B cell (primary cell): ENCODE data around the gene MRC2. TPM values are rescaled to one million over a fixed set of nuclear protein-coding genes. Genes with fewer than 3 reads are reported as not detected.

Experiments used
- ATAC-seq: fragments of 200-7000 bp; cut with Tn5 transposase; one replicate; pipeline ENCODE4 v1.10.0; 2021; ENCODE audit warnings: low read depth, mild to moderate bottlenecking, moderate number of reproducible peaks, moderate library complexity
- CTCF ChIA-PET: fragments of 350-600 bp; sonication (Branson Sonifier 250); formaldehyde crosslinking; loops from one replicate; lab custom pipeline; 2021; ENCODE audit warnings: antibody characterized with exemption, inconsistent platforms; lab: Charles Lee
- POLR2A ChIA-PET: fragments of 350-600 bp; sonication (Branson Sonifier 250); formaldehyde crosslinking; loops from one replicate; lab custom pipeline; 2021; ENCODE audit warnings: antibody characterized with exemption; lab: Charles Lee
- DNase-seq: peaks from one replicate; pipeline ENCODE4 v3.0.0; 2013
- H2AFZ ChIP-seq: 2 replicates; pipeline ENCODE4 v1.6.1; 2012; ENCODE audit warnings: mild to moderate bottlenecking, low read depth, low read length; ENCODE audit not compliant: insufficient read depth, poor library complexity, severe bottlenecking
- H3K27ac ChIP-seq, 2 donors: 1 replicate in 1 of 2; 2 replicates in 1 of 2; pipeline ENCODE4 v1.5.1; 2012 to 2013; ENCODE audit warnings: low read length in 2 of 2, mild to moderate bottlenecking in 2 of 2, moderate library complexity in 1 of 2
- H3K27me3 ChIP-seq, 4 experiments: fragments of 200-600 bp in 1 of 4; sonication (generic) in 1 of 4; replicated peaks in 1 of 4; 1 replicate in 2 of 4; 2 replicates in 2 of 4; pipeline versions ENCODE4 v1.6.1 to v1.7.0; 2013 to 2016; ENCODE audit warnings: low read length in 3 of 4, mild to moderate bottlenecking in 2 of 4, mixed read lengths in 1 of 4, moderate library complexity in 1 of 4; ENCODE audit not compliant: insufficient read depth in 4 of 4, control insufficient read depth in 3 of 4; ENCODE audit errors: control extremely low read depth in 1 of 4
- H3K36me3 ChIP-seq, 2 experiments: replicated peaks in 1 of 2; 1 replicate in 1 of 2; 2 replicates in 1 of 2; pipeline versions ENCODE4 v1.6.1 to v1.7.1; 2013; ENCODE audit warnings: low read length in 1 of 2; ENCODE audit not compliant: insufficient read depth in 2 of 2, control insufficient read depth in 1 of 2; ENCODE audit errors: control extremely low read depth in 1 of 2, extremely low read depth in 1 of 2
- H3K4me1 ChIP-seq, 2 donors: fragments of 200-600 bp in 1 of 2; sonication (generic) in 1 of 2; 1 replicate in 1 of 2; 2 replicates in 1 of 2; pipeline versions ENCODE4 v1.5.1 to v1.6.1; 2013 to 2017; ENCODE audit warnings: low read length in 2 of 2; ENCODE audit not compliant: control insufficient read depth in 2 of 2, insufficient read depth in 2 of 2
- H3K4me2 ChIP-seq: replicated peaks from 2 replicates; pipeline ENCODE3; 2012; ENCODE audit warnings: mild to moderate bottlenecking, low read depth, low read length; ENCODE audit not compliant: poor library complexity, severe bottlenecking
- H3K4me3 ChIP-seq, 5 experiments: fragments of 200-600 bp in 1 of 5; sonication (generic) in 1 of 5; 1 replicate in 3 of 5; 2 replicates in 2 of 5; pipeline versions ENCODE4 v1.5.1 to v1.7.0; 2011 to 2016; ENCODE audit warnings: low read length in 4 of 5, mild to moderate bottlenecking in 4 of 5, low read depth in 2 of 5, control low read depth in 1 of 5, moderate library complexity in 1 of 5; ENCODE audit not compliant: insufficient read depth in 1 of 5; ENCODE audit errors: control extremely low read depth in 1 of 5, extremely low read depth in 1 of 5
- H3K79me2 ChIP-seq: fragments of 200-600 bp; sonication (generic); one replicate; pipeline ENCODE4 v1.6.0; 2016; ENCODE audit warnings: low read length; ENCODE audit not compliant: control insufficient read depth, insufficient read depth
- H3K9ac ChIP-seq: fragments of 200-600 bp; sonication (generic); 2 replicates; pipeline ENCODE4 v1.6.1; 2017; ENCODE audit warnings: mild to moderate bottlenecking, low read length, moderate library complexity
- H3K9me3 ChIP-seq, 3 donors: one replicate each; pipeline versions ENCODE4 v1.6.1 to v1.7.1; 2013; ENCODE audit warnings: low read length in 2 of 3; ENCODE audit not compliant: control insufficient read depth in 2 of 3, insufficient read depth in 1 of 3; ENCODE audit errors: control extremely low read depth in 1 of 3
- H4K20me1 ChIP-seq: 2 replicates; pipeline ENCODE4 v1.6.0; 2012; ENCODE audit warnings: mild to moderate bottlenecking, low read length; ENCODE audit not compliant: insufficient read depth, control insufficient read depth, poor library complexity, severe bottlenecking
- H3K27ac Mint-ChIP-seq: one replicate; pipeline ENCODE4 v1.8.0; 2021; ENCODE audit warnings: mixed read lengths
- H3K27me3 Mint-ChIP-seq: one replicate; pipeline ENCODE4 v1.8.0; 2021; ENCODE audit warnings: mixed read lengths
- H3K4me1 Mint-ChIP-seq: one replicate; pipeline ENCODE4 v1.8.0; 2021; ENCODE audit warnings: mixed read lengths
- H3K4me3 Mint-ChIP-seq: one replicate; pipeline ENCODE4 v1.8.0; 2021; ENCODE audit warnings: mixed read lengths
- H3K9me3 Mint-ChIP-seq: one replicate; pipeline ENCODE4 v1.8.0; 2022; ENCODE audit warnings: mixed read lengths; ENCODE audit not compliant: insufficient read depth
- CTCF ChIP-seq: fragments of 200-600 bp; IDR thresholded peaks from one replicate; pipeline ENCODE4 v1.8.0; 2022; ENCODE audit warnings: antibody characterized with exemption, mild to moderate bottlenecking
- EZH2 ChIP-seq: IDR thresholded peaks from 2 replicates; pipeline ENCODE4 v1.6.1; 2012; ENCODE audit warnings: borderline replicate concordance, low read depth, mild to moderate bottlenecking, moderate library complexity, low read length; ENCODE audit not compliant: insufficient read depth, poor library complexity, severe bottlenecking
- WGBS: methylation state at CpG from one replicate; pipeline ENCODE4 v1.1.5; 2013; ENCODE audit warnings: missing lambda C conversion rate; ENCODE audit not compliant: insufficient coverage; 5-methylcytosine and 5-hydroxymethylcytosine counted together
- intact Hi-C: fragments of 100-400 bp; cut with micrococcal nuclease; formaldehyde crosslinking; loops from one replicate; pipeline ENCODE4 v1.10.0; 2022
- polyA plus RNA-seq: library from polyadenylated mRNA; depleted of rRNA; stranded (reverse); fragments of >200 nt; gene quantifications from 2 replicates; pipeline ENCODE4 v1.2.3, GENCODE V29; 2012
- total RNA-seq, 2 donors: library from RNA; stranded (reverse); fragments of 120-200 nt in 1 of 2; gene quantifications; 1 replicate in 1 of 2; 2 replicates in 1 of 2; pipeline versions ENCODE4 v1.2.3 to v1.2.4, GENCODE V29; 2013 to 2022

The MRC2 gene
- total and polyA plus RNA-seq, 2 donors (not counting 1 experiment from before 2014, with no cell fraction given), result 0.09 to 0.34 TPM

- Histone ChIP-seq H3K9me3 (no peaks in the 10 kb centered on the region), H3K27me3 (no peaks in the 10 kb centered on the region), H4K20me1 (no peaks in the 10 kb centered on the region), H3K79me2 (no peaks in the 10 kb centered on the region), H3K4me3 (no peak overlapping the region), H2AFZ (no peak overlapping the region), H3K4me2 (no peak overlapping the region), H3K36me3 (peaks cover 0 to 20% of the 10 kb centered on the region in 2 experiments), H3K4me1 (no peaks in the 10 kb centered on the region), H3K27ac (no peak overlapping the region), H3K9ac (no peak overlapping the region)
- intact Hi-C loops, result no loop called here
- Mint-ChIP-seq H3K27ac (no peak overlapping the region), H3K4me1 (no peaks in the 10 kb centered on the region), H3K27me3 (no peaks in the 10 kb centered on the region), H3K9me3 (no peaks in the 10 kb centered on the region), H3K4me3 (no peak overlapping the region)
- ATAC-seq (no peak), DNase-seq (no peak)
- TF ChIP-seq CTCF (no peak), EZH2 (no peak)
- ChIA-PET POLR2A (no interaction called here), CTCF (no interaction called here)
- WGBS, result 70% methylated on average over 4 of the region's 6 CpGs
Measured at GRCh38 chr17:62617894-62618472, 9.5 kb upstream of the MRC2 start.

- Histone ChIP-seq H2AFZ (no peak overlapping the region), H3K27me3 (no peaks in the 10 kb centered on the region), H3K27ac (no peak overlapping the region), H3K79me2 (no peaks in the 10 kb centered on the region), H3K4me3 (no peak overlapping the region), H4K20me1 (no peaks in the 10 kb centered on the region), H3K4me2 (no peak overlapping the region), H3K4me1 (no peaks in the 10 kb centered on the region), H3K9me3 (no peaks in the 10 kb centered on the region), H3K9ac (no peak overlapping the region), H3K36me3 (peaks cover 0 to 16% of the 10 kb centered on the region in 2 experiments)
- ATAC-seq, result no peak
- no peak overlapping the region for H3K27ac Mint-ChIP-seq
- POLR2A ChIA-PET, result no interaction called here
- CTCF ChIA-PET, result no interaction called here
- TF ChIP-seq CTCF, result no peak
- TF ChIP-seq EZH2, result no peak
- WGBS, result 97% methylated on average over 16 of the region's 17 CpGs
- no peaks in the 10 kb centered on the region for H3K27me3 Mint-ChIP-seq
- no peak for DNase-seq
- no peaks in the 10 kb centered on the region for H3K4me1 Mint-ChIP-seq
- no peak overlapping the region for H3K4me3 Mint-ChIP-seq
- intact Hi-C loops, result no loop called here
- no peaks in the 10 kb centered on the region for H3K9me3 Mint-ChIP-seq
Measured at GRCh38 chr17:62618647-62619416, 8.6 kb upstream of the MRC2 start.
